Myocyte (in vitro differentiated cells): ENCODE results near the gene PGLYRP2. TPM values are rescaled to one million over a fixed set of nuclear protein-coding genes. Genes with fewer than 3 reads are reported as not detected.
A peak's percentile ranks its signal among the peaks of the same experiment; 100 is the strongest.

Experiments used
- DNase-seq: peaks from one replicate; pipeline ENCODE4 v3.0.0-alpha.2; 2012; ENCODE audit warnings: low read depth
- total RNA-seq: library from RNA; depleted of rRNA; stranded (reverse); fragments of >200 nt; gene quantifications from 2 replicates; pipeline ENCODE4 v1.2.3, GENCODE V29; 2014

PGLYRP2 gene
- total RNA-seq, 1 donor from 2014 or later = not detected

DNA sequence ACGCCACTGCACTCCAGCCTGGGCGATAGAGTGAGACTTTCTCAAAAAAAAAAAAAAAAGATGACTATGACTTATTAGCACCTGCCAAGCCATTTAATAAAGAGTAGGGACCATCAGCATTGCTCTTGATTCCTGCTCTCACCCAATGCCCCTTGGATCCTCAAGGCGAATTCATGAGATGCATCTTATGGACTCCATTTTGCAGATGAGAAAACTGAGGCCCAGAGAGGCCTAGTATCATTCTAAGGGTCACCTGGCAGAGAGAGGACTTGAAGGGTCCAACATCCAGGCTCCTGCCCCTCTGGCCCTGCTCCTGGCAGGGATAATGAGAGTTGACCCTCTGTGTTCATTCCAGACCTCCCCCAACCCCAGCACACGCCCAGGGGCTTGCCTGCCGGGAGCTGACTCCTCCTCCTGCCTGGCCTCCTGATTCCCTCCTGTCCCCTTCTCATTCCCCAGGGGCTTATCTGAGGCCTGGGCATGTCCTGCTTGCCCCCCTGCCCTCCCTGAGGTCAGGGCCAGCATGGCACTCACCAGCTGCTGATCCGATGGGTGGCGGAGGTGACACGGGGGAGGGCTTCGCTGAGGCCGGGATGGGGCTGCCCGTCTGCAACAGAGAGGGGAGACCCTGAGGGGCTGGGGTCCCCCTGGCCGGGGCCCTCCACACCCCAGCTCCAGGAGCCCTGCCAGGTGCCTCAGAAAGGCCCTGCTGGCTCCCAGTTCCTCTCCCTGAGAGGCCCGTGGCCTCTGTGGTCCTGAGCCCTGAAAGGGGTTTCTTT lies 37.0 kb downstream of the PGLYRP2 start:
- DNase-seq = no peak

DNA sequence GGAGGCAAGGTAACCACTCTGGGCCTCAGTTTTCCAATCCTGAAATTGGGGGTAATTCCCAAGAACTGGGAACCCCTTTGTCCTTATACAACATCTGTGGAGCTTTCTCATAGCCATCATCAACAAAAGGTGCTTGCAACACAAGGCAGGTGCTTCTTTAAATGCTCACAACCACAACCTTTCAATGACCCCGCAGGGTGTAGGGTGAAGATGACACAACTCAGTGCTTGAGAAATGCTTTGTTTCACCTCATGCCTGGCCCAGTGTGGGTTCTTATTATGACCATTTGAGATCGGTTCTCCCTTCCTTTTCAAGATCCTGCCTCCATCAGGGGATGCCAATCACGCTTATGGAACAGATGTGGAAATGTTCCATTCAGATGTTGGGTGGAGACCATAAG lies 38.0 kb downstream of the PGLYRP2 start:
- DNase-seq = no peak

- no peak for DNase-seq
Observed at GRCh38 chr19:15439821-15440641, 39.3 kb downstream of the PGLYRP2 start.

GRCh38 chr19:15439078-15439799 lies 40.1 kb downstream of the PGLYRP2 start:
- DNase-seq = no peak

GRCh38 chr19:15438577-15438976 lies 40.7 kb downstream of the PGLYRP2 start:
- DNase-seq = no peak

GRCh38 chr19:15438124-15438496 lies 41.2 kb downstream of the PGLYRP2 start:
- DNase-seq = no peak

- no peak for DNase-seq
Observed at GRCh38 chr19:15437355-15438123, 41.8 kb downstream of the PGLYRP2 start.

DNA sequence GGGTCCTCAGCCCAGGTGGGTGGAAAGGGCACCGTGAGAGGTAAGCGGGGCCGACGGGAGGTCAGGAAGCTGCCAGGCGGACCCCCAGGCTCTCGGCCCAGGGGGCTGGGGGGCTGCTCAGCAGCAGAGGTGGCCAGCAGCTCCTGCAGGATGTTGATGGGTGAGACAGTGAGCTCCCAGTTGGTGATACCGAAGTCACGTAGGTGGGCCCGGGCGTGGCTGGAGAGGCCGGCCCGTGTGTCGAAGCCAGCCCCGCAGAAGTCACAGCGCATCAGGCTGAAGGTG lies 42.5 kb downstream of the PGLYRP2 start:
- no peak for DNase-seq

- no peak for DNase-seq
Observed at GRCh38 chr19:15436012-15436825, 43.1 kb downstream of the PGLYRP2 start.

DNA sequence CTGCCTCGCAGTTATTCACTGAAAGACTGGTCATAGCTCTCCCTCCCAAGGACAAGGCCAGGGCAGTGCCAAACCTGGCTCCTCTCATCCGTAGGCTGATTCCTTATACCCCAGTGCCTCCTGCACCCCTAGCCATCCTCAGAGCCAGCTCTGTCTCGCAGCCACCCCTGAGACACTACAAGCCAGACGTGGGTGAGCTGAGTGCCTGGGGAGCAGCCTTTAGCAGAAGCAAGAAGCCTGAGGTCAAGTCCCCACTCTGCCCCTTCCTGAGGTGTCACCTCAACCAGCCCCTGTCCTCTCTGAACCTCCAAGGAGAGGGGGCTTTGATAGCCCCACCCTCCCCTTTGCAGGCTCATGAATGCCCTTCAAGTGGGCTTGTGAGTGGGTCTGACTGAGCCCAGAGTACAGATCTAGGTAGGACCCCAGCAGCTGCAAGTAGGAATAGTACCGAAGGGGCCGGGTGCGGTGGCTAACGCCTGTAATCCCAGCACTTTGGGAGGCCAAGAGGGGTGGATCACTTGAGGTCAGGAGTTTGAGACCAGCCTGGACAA lies 45.7 kb downstream of the PGLYRP2 start:
- DNase-seq = no peak

GRCh38 chr19:15432629-15433518 lies 46.4 kb downstream of the PGLYRP2 start:
- DNase-seq = peak; percentile 94

DNA sequence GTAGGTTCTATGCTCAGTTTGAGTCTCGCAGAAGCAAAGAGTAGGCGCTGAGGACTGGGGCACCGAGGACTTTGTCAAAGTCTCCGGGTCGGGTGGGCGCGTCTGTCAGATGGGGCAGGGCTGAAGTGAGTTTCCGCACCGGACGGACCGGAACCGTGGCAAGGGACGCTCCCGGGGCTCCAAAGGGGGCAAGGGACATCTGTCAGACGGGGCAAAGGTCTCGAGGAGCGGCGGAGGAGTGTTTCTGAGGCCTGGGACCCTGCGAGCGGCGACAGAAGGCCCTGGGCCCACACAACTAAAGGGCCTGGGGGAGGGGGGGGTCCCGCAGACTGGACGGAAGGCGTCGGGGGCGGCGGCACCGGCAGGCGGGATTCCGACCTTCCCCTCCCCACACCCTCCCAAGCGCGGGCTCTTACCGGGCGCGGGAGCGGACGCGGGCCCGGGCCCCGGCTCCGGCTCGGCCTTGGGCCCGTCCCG lies 47.2 kb downstream of the PGLYRP2 start:
- no peak for DNase-seq

DNA sequence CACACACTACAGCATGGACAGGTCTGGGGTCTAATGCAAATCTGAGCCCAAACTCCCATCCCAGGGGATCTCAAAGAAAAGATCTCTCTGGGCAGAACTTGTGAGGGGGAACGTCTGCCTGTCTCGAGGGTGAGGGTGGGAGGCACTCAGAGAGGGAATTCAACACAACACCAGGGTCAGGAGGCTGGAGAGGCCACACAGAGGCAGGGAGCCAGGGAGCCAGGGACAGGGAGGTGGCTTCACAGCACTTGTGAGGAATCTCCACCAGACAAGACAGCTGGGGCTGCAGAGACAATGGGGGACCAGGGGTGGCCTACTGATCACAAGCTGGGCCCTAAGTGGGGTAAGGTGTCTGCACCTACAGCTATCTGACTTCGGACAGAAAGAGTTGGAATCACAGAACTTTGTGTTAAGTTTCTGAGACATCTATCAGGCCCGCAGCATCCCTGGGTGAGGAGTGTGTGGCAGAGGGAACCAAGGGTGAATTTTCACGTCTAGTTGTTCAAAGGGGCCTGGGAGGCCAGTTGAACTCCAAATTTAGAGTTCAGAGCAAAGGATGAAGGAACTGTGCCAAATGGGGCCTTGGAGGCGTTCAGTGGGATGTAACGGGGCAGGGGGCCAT lies 47.8 kb downstream of the PGLYRP2 start:
- peak; percentile 40 for DNase-seq

- no peak for DNase-seq
Observed at GRCh38 chr19:15430526-15431120, 48.7 kb downstream of the PGLYRP2 start.

DNA sequence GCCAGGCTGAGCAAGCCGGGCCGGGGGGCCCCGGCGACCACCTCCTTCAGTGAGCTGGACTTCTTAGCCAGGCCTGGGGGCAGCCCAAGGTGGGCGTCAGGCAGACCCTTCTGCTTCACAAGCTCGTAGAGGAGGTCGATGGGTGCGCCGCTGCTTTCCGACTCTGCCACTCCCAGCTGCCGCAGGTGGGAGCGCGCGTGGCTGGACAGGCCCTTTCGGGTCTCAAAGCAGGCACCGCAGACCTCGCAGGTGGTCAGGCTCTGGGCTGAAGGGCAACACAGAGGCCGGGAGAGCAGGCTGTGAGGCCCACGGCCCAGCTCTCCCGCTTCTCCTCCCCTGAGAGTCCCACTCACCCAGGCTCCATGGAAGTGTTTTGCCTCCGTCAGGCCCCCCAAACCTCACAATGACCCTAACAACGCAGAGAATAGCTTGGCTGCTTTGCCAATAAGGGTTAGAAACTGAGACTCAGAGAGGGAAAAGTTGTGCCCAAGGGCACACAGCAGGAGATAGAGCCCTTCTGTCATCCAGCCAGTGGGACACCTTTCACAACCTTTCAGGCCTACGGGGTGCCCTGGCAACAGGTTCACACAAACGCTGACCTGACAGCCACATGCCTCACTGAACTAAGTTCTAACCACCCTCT lies 49.4 kb downstream of the PGLYRP2 start:
- DNase-seq = no peak

DNA sequence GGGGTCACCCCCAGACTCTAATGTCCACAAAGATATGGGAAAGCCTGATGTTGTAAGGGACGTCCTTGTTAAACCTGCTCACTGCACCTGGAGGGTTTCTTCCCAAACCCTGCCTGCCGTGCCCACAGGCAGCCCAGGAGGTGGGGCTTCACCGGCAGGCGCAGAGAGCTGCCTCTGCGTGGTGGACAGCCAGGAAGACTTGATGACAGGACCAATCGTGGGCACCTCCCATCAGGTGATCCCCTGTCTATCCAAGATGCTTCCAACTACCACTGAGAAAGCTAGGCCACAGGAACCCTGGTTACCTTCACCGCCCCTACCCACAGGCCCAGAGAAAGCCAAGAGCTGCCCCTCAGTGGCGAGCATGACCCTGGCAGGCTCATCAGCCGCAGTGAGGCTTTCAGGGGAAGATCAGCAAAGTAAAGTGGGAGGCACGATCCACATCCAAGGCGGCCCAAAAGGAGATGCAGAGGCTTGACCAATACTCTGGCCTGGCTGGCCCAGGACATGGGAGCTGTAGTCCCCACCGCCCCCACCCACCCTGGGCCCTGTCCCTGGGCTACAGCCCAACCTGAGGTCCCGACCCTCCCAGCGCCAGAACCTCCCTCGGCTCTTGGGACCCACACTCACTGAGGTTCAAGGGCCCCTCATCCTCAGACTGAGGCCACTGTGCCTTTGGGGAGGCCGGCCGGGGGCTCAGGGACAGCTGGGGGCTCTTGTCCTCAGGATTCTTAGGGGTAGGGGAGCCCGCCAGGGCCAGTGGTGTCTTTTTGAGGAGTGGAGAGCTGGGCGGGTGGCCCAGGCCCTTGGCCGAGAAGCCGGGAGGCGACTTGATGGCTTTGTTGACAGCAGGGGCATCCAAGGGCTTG lies 50.1 kb downstream of the PGLYRP2 start:
- no peak for DNase-seq
